ENCODE results near the gene NFYC. TPM values are rescaled to one million over a fixed set of nuclear protein-coding genes. Genes with fewer than 3 reads are reported as not detected.

NFYC gene
- total and polyA plus RNA-seq, 2 of the 8 experiments (the other 6 are each of a cell fraction or from before 2014, with no cell fraction given), result 54.1 to 124 TPM

GRCh38 chr1:40818264-40818961 lies 126.9 kb downstream of the NFYC start (continued):
- TF ChIP-seq KDM1A (IDR thresholded peaks at IDR 0.05; ENCODE audit: borderline replicate concordance, low read length), result peak; percentile 83; the same call in 1 of the 2 replicates
- TF ChIP-seq SUZ12 (IDR thresholded peaks at IDR 0.05; ENCODE audit: low read length), result no peak
- no peak for TF ChIP-seq CBX5 (IDR thresholded peaks at IDR 0.05; ENCODE audit: low read depth, low read length)
- no peak for TF ChIP-seq EP300 (IDR thresholded peaks at IDR 0.05; ENCODE audit: borderline replicate concordance in 1 of 2, low read depth in 2 of 2, low read length in 2 of 2)
- no peak for TF ChIP-seq CHD7 (IDR thresholded peaks at IDR 0.05; ENCODE audit: insufficient replicate concordance, low read length)
- TF ChIP-seq YY1 (IDR thresholded peaks at IDR 0.05; ENCODE audit: low read depth, low read length), result no peak
- no peak for TF ChIP-seq SP4 (IDR thresholded peaks at IDR 0.05; ENCODE audit: low read length)
- no peak for TF ChIP-seq FOSL1 (IDR thresholded peaks at IDR 0.05; ENCODE audit: insufficient read depth, low read depth, low read length)
- TF ChIP-seq GTF2F1 (IDR thresholded peaks at IDR 0.05; ENCODE audit: borderline replicate concordance, low read depth, low read length), result no peak
- peak; percentile 29; the same call in 1 of the 2 replicates for TF ChIP-seq NRF1 (IDR thresholded peaks at IDR 0.05; ENCODE audit: low read depth, low read length)
- peak; percentile 75 for TF ChIP-seq ASH2L (IDR thresholded peaks at IDR 0.05; ENCODE audit: low read length)
